Prostate gland (tissue), 2 donors: ENCODE measurements around the gene TRAF5.

Experiments used
- POLR2A ChIP-seq: fragments of 450-650 bp; IDR thresholded peaks from one replicate; pipeline ENCODE4 v1.6.1; 2016; ENCODE audit warnings: antibody characterized with exemption, mild to moderate bottlenecking
- POLR2AphosphoS5 ChIP-seq: sonication (generic); formaldehyde crosslinking; IDR thresholded peaks from one replicate; pipeline ENCODE4 v1.6.1; 2017; ENCODE audit warnings: antibody characterized with exemption
- TF ChIP-seq, protein P1 (sequence below), 4 experiments: fragments of 200-600 bp in 2 of 4; fragments of 450-650 bp in 2 of 4; sonication (generic) in 2 of 4; IDR thresholded peaks; 1 replicate in 3 of 4; 2 replicates in 1 of 4; pipeline ENCODE4 v1.5.1; 2016 to 2019; ENCODE audit warnings: antibody characterized with exemption in 4 of 4, mild to moderate bottlenecking in 2 of 4, moderate library complexity in 2 of 4

DNA sequence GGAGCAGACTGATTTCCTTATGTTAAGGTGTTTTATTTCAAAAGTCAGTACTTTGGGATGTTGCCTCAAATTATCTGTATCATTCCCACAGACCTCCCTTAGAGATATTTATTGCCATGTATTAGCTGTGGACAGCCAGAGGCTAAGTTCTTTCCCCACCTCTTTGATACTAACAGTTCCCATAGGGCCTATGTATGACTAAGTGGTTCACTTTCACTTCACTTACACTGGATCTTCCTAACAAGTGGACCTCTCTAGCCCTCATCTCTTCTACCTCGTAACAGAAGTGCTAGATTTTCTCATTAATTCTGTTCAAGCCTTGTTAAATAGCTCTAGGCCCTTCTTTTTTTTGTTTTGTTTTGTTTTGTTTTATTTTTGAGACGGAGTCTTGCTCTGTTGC, 6.2 kb downstream of the TRAF5 start:
- TF ChIP-seq, protein P1, sequence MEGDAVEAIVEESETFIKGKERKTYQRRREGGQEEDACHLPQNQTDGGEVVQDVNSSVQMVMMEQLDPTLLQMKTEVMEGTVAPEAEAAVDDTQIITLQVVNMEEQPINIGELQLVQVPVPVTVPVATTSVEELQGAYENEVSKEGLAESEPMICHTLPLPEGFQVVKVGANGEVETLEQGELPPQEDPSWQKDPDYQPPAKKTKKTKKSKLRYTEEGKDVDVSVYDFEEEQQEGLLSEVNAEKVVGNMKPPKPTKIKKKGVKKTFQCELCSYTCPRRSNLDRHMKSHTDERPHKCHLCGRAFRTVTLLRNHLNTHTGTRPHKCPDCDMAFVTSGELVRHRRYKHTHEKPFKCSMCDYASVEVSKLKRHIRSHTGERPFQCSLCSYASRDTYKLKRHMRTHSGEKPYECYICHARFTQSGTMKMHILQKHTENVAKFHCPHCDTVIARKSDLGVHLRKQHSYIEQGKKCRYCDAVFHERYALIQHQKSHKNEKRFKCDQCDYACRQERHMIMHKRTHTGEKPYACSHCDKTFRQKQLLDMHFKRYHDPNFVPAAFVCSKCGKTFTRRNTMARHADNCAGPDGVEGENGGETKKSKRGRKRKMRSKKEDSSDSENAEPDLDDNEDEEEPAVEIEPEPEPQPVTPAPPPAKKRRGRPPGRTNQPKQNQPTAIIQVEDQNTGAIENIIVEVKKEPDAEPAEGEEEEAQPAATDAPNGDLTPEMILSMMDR (IDR thresholded peaks at IDR 0.05): no peak
- TF ChIP-seq POLR2AphosphoS5 (no peak), POLR2A (no peak)
